ENCODE measurements around the gene CD82. TPM values are rescaled to one million over a fixed set of nuclear protein-coding genes. Genes with fewer than 3 reads are reported as not detected.

The CD82 gene
- total RNA-seq, 1 experiment from 2014 or later: 4.5 TPM

GRCh38 chr11:44615041-44615755, 49.7 kb downstream of the CD82 start:
- Histone ChIP-seq H3K18ac (ENCODE audit: insufficient read length, low read depth, low read length) (no peak overlapping the region), H3K9ac (ENCODE audit: extremely low read depth, insufficient read length, low read length) (no peak overlapping the region), H2AK5ac (ENCODE audit: insufficient read length, low read length) (no peak overlapping the region), H4K20me1 (ENCODE audit: control insufficient read depth, insufficient read depth, insufficient read length) (no peaks in the 10 kb centered on the region), H2BK20ac (ENCODE audit: low read depth, low read length, poor library complexity, severe bottlenecking) (no peak overlapping the region), H3K14ac (ENCODE audit: insufficient read depth, low read length) (peak overlapping the region; percentile 16; the same call in 1 of the 2 replicates), H2AFZ (ENCODE audit: low read length) (no peak overlapping the region), H3K27ac (ENCODE audit: insufficient read length, low read depth, low read length) (no peak overlapping the region), H3K23me2 (ENCODE audit: insufficient read length, low read depth, low read length, poor library complexity, severe bottlenecking) (no peaks in the 10 kb centered on the region), H2BK15ac (ENCODE audit: low read depth, low read length) (no peak overlapping the region), H3T11ph (ENCODE audit: low read length) (no peak overlapping the region), H4K5ac (ENCODE audit: insufficient read length, low read depth, low read length) (no peak overlapping the region), H3K79me2 (ENCODE audit: insufficient read depth, low read length) (no peaks in the 10 kb centered on the region), H2BK12ac (ENCODE audit: insufficient read length, low read depth, low read length) (no peak overlapping the region), H4K8ac (replicated peaks; ENCODE audit: insufficient read length, low read depth, low read length) (no peak overlapping the region), H4K91ac (ENCODE audit: insufficient read length, low read depth, low read length) (no peak overlapping the region), H3K56ac (ENCODE audit: insufficient read length, low read depth, low read length) (no peak overlapping the region), H3K4ac (ENCODE audit: low read depth, low read length) (no peak overlapping the region), H3K4me2 (ENCODE audit: insufficient read depth, insufficient read length, low read length) (no peak overlapping the region), H3K27me3 (ENCODE audit: insufficient read depth, low read length) (no peaks in the 10 kb centered on the region), H2BK120ac (ENCODE audit: low read depth, low read length, poor library complexity, severe bottlenecking) (no peak overlapping the region), H3K9me3 (ENCODE audit: control insufficient read depth, low read depth, low read length) (no peaks in the 10 kb centered on the region), H3K23ac (ENCODE audit: insufficient read length, low read depth, low read length) (no peak overlapping the region), H3K79me1 (ENCODE audit: insufficient read depth, low read depth, low read length, poor library complexity, severe bottlenecking) (no peaks in the 10 kb centered on the region), H3K4me1 (ENCODE audit: insufficient read depth, low read length) (no peaks in the 10 kb centered on the region), H2BK5ac (ENCODE audit: insufficient read length, low read length) (no peak overlapping the region)
- WGBS (ENCODE audit: extremely low coverage, insufficient read length, low lambda C conversion rate): no CpG with 5 or more reads among the region's 15 CpGs
- H3K36me3 Mint-ChIP-seq (ENCODE audit: insufficient read depth in 1 of 3, low read depth in 3 of 3): peaks cover 0 to 2% (median 0%) of the 10 kb centered on the region in 3 experiments; a peak in 1 of 7 replicates
- H3K4me1 Mint-ChIP-seq: peaks cover 9 to 10% of the 10 kb centered on the region in 2 experiments; a peak in 3 of 4 replicates
- no peak for TF ChIP-seq CTCF (conservative IDR thresholded peaks at IDR 0.05)
- no peak overlapping the region; a peak in 1 of 7 replicates for H3K27ac Mint-ChIP-seq
- no peak for DNase-seq
- H3K27me3 Mint-ChIP-seq (ENCODE audit: low read depth): peaks cover 9% of the 10 kb centered on the region
- H3K9me3 Mint-ChIP-seq: no peaks in the 10 kb centered on the region; a peak in 1 of 5 replicates
- no peak overlapping the region for H3K4me3 Mint-ChIP-seq
